Prostate gland (tissue), 2 donors: Measurements from ENCODE around the gene CCDC12. TPM values are rescaled to one million over a fixed set of nuclear protein-coding genes. Genes with fewer than 3 reads are reported as not detected.

ENCODE experiments used
- DNase-seq: peaks from one replicate; pipeline ENCODE4 v3.0.0-alpha.2; 2019; ENCODE audit warnings: low spot score
- H3K27ac ChIP-seq, 2 donors: fragments of 200-600 bp; sonication (generic); 2 replicates each; pipeline ENCODE4 v1.5.1; 2017 to 2019
- H3K27me3 ChIP-seq: fragments of 200-600 bp; sonication (generic); replicated peaks from 2 replicates; pipeline ENCODE4 v1.5.1; 2019; ENCODE audit not compliant: insufficient read depth
- H3K36me3 ChIP-seq, 2 donors: fragments of 200-600 bp; sonication (generic); 1 replicate in 1 of 2; 2 replicates in 1 of 2; pipeline versions ENCODE4 v1.5.1 to v1.8.1; 2017 to 2019
- H3K4me1 ChIP-seq: fragments of 200-600 bp; sonication (generic); replicated peaks from 2 replicates; pipeline ENCODE4 v1.5.1; 2019
- H3K4me3 ChIP-seq, 2 donors: fragments of 200-600 bp; sonication (generic); 2 replicates each; pipeline ENCODE4 v1.5.1; 2017 to 2019
- H3K9me3 ChIP-seq: fragments of 200-600 bp; sonication (generic); 2 replicates; pipeline ENCODE4 v1.5.1; 2017
- CTCF ChIP-seq, 4 experiments: fragments of 200-600 bp in 2 of 4; fragments of 450-650 bp in 2 of 4; sonication (generic) in 2 of 4; IDR thresholded peaks; 1 replicate in 3 of 4; 2 replicates in 1 of 4; pipeline ENCODE4 v1.5.1; 2016 to 2019; ENCODE audit warnings: antibody characterized with exemption in 4 of 4, mild to moderate bottlenecking in 2 of 4, moderate library complexity in 2 of 4
- POLR2A ChIP-seq: fragments of 450-650 bp; IDR thresholded peaks from one replicate; pipeline ENCODE4 v1.6.1; 2016; ENCODE audit warnings: antibody characterized with exemption, mild to moderate bottlenecking
- POLR2AphosphoS5 ChIP-seq: sonication (generic); formaldehyde crosslinking; IDR thresholded peaks from one replicate; pipeline ENCODE4 v1.6.1; 2017; ENCODE audit warnings: antibody characterized with exemption
- WGBS: methylation state at CpG from one replicate; pipeline ENCODE4 v1.1.5; 2018; 5-methylcytosine and 5-hydroxymethylcytosine counted together
- intact Hi-C: fragments of 100-400 bp; cut with DNase I; formaldehyde crosslinking; loops from one replicate; pipeline ENCODE4 v1.14.2; 2022
- total RNA-seq, 2 donors: library from RNA; depleted of rRNA; stranded (reverse); fragments of >200 nt; gene quantifications; one replicate each; pipeline ENCODE4 v1.1.0, GENCODE V29; 2016

The CCDC12 gene
- total RNA-seq, 2 donors from 2014 or later, result 34.6 to 78.7 TPM

DNA sequence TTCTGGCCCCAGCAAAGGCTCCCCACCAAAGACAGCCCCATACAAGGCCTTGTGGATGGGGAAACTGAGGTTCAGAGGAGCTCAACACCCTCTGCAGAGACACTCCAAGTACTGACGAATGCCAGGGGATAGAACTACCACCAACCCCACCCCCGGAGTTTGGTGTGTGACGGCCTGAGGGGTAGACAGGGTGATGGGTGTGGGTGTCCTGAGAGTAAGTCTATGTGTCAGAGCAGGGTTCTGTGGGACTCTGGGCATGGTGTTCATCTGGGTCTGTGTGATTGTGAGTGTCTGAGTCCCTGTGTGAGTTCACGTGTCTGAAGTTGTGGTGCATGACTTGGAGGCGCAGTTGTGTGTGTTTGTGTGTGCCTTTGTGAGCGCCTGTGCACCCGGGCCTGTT is 91.6 kb downstream of the CCDC12 start:
- intact Hi-C loops, result no loop called here
- Histone ChIP-seq H3K27ac (no peak overlapping the region), H3K27me3 (peaks cover 5% of the 10 kb centered on the region), H3K4me3 (no peak overlapping the region), H3K9me3 (no peaks in the 10 kb centered on the region), H3K4me1 (no peaks in the 10 kb centered on the region), H3K36me3 (no peaks in the 10 kb centered on the region)
- no peak for TF ChIP-seq POLR2A
- TF ChIP-seq CTCF (IDR thresholded peaks at IDR 0.05), result no peak
- TF ChIP-seq POLR2AphosphoS5, result no peak
- WGBS, result 90% methylated on average over 7 of the region's 7 CpGs
- DNase-seq, result no peak

GRCh38 chr3:46884427-46884826 is 92.1 kb downstream of the CCDC12 start:
- intact Hi-C loops, result no loop called here
- no peak for DNase-seq
- Histone ChIP-seq H3K27me3 (peaks cover 5% of the 10 kb centered on the region), H3K27ac (no peak overlapping the region), H3K4me1 (no peaks in the 10 kb centered on the region), H3K4me3 (no peak overlapping the region), H3K9me3 (no peaks in the 10 kb centered on the region), H3K36me3 (no peaks in the 10 kb centered on the region)
- WGBS, result 72% methylated on average over 5 of the region's 5 CpGs
- no peak for TF ChIP-seq CTCF (IDR thresholded peaks at IDR 0.05)
- no peak for TF ChIP-seq POLR2AphosphoS5

- TF ChIP-seq CTCF (IDR thresholded peaks at IDR 0.05) (no peak), POLR2AphosphoS5 (no peak), POLR2A (no peak)
- WGBS, result 83% methylated on average over 4 of the region's 4 CpGs
- DNase-seq, result no peak
- H3K9me3 ChIP-seq, result no peaks in the 10 kb centered on the region
- no peaks in the 10 kb centered on the region for H3K4me1 ChIP-seq
- H3K4me3 ChIP-seq, result peak overlapping the region in 1 of 2 donors; percentile 42
- H3K27ac ChIP-seq, result no peak overlapping the region
- peaks cover 5% of the 10 kb centered on the region for H3K27me3 ChIP-seq
- intact Hi-C loops, result no loop called here
- H3K36me3 ChIP-seq, result no peaks in the 10 kb centered on the region
Measured at GRCh38 chr3:46883830-46884185, 92.7 kb downstream of the CCDC12 start.

DNA sequence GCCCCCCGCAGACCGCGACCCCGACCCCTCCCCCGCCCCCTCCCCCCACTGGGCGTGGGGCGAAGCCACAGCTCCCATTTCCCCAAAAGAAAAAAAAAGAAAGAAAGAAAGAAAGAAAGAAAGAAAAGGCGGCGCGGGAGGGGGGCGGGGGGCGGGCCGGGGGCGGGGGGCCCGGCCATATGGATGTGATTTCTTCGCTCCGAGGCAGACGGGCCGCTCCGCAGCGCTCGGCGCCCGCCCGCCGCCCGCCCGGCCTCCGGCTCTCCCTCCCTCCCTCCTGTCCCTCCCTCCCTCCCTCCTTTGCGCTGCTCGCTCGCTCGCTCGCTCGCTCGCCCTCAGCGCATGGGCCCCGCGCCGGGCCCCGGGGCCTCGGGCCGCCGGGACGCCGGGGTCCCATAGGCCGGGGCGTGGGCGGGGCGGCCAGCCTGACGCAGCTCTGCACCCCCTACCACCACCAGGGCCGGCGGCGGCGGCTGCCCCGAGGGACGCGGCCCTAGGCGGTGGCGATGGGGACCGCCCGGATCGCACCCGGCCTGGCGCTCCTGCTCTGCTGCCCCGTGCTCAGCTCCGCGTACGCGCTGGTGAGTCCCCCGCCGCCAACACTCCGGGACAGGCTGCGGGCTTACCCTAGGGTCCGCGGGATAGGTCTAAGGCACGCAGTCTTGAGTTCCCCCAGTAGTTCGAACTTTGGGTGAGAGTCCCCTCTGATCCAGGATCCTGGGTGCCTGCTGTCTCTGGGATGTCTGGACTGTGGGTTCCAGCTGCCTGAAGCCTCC is 93.3 kb downstream of the CCDC12 start:
- WGBS, result 1% methylated on average over 30 of the region's 78 CpGs
- no peak for TF ChIP-seq CTCF (IDR thresholded peaks at IDR 0.05)
- TF ChIP-seq POLR2AphosphoS5, result no peak
- no peak for TF ChIP-seq POLR2A
- Histone ChIP-seq H3K4me3 (peak overlapping the region; percentile 42), H3K27ac (peak overlapping the region in 1 of 2 donors; percentile 54), H3K9me3 (no peaks in the 10 kb centered on the region), H3K27me3 (peaks cover 5% of the 10 kb centered on the region), H3K36me3 (no peaks in the 10 kb centered on the region), H3K4me1 (no peaks in the 10 kb centered on the region)
- DNase-seq, result no peak
- intact Hi-C loops, result no loop called here

GRCh38 chr3:46882377-46883053 is 94.0 kb downstream of the CCDC12 start:
- Histone ChIP-seq H3K27me3 (peaks cover 5% of the 10 kb centered on the region), H3K27ac (peak overlapping the region; percentile 54 to 56), H3K4me1 (no peaks in the 10 kb centered on the region), H3K9me3 (no peaks in the 10 kb centered on the region), H3K4me3 (peak overlapping the region; percentile 42), H3K36me3 (no peaks in the 10 kb centered on the region)
- no peak for DNase-seq
- WGBS, result 1% methylated on average over 57 of the region's 72 CpGs
- TF ChIP-seq POLR2AphosphoS5 (no peak), CTCF (IDR thresholded peaks at IDR 0.05) (no peak)
- intact Hi-C loops, result no loop called here
